Fibroblast of the aortic adventitia (primary cell): ENCODE data around the gene CTXND1. TPM values are rescaled to one million over a fixed set of nuclear protein-coding genes. Genes with fewer than 3 reads are reported as not detected.
A peak's percentile ranks its signal among the peaks of the same experiment; 100 is the strongest.

Source experiments
- DNase-seq: peaks from one replicate; pipeline ENCODE4 v3.0.0-alpha.2; 2010; ENCODE audit warnings: low read depth
- H3K4me3 ChIP-seq: 2 replicates; pipeline ENCODE4 v1.5.1; 2011; ENCODE audit warnings: low read depth, mild to moderate bottlenecking, control low read depth, low read length, moderate library complexity
- CTCF ChIP-seq: IDR thresholded peaks from 2 replicates; pipeline ENCODE4 v1.5.1; 2011; ENCODE audit warnings: mild to moderate bottlenecking, low read length, control low read depth, inconsistent platforms; ENCODE audit not compliant: insufficient read depth
- total RNA-seq: library from RNA; depleted of rRNA; stranded (reverse); fragments of >200 nt; gene quantifications from 2 replicates; pipeline ENCODE4 v1.2.3, GENCODE V29; 2012; ENCODE audit warnings: low replicate concordance

CTXND1 gene
- total RNA-seq, 1 donor: not detected

GRCh38 chr15:80163217-80163616 lies 88.8 kb downstream of the CTXND1 start:
- no peak overlapping the region for H3K4me3 ChIP-seq
- no peak for TF ChIP-seq CTCF
- DNase-seq: no peak

- peak; percentile 83 for DNase-seq
- no peak overlapping the region for H3K4me3 ChIP-seq
- TF ChIP-seq CTCF: no peak
These were observed 89.9 kb downstream of the CTXND1 start for GRCh38 chr15:80162059-80162554.

GRCh38 chr15:80161468-80162016 lies 90.5 kb downstream of the CTXND1 start:
- no peak for TF ChIP-seq CTCF
- DNase-seq: no peak
- no peak overlapping the region for H3K4me3 ChIP-seq

GRCh38 chr15:80160570-80161156 lies 91.3 kb downstream of the CTXND1 start:
- TF ChIP-seq CTCF: no peak
- H3K4me3 ChIP-seq: no peak overlapping the region
- DNase-seq: peak; percentile 90

- peak; percentile 70 for DNase-seq
- no peak overlapping the region for H3K4me3 ChIP-seq
- TF ChIP-seq CTCF: no peak
These were observed 92.0 kb downstream of the CTXND1 start for GRCh38 chr15:80159811-80160569.

- no peak overlapping the region for H3K4me3 ChIP-seq
- no peak for DNase-seq
- no peak for TF ChIP-seq CTCF
These were observed 92.7 kb downstream of the CTXND1 start for GRCh38 chr15:80159301-80159700.
